IMR-90 (cell line): ENCODE measurements around the gene SKA2. TPM values are rescaled to one million over a fixed set of nuclear protein-coding genes. Genes with fewer than 3 reads are reported as not detected.

ENCODE experiments used
- ATAC-seq: fragments of 200-7000 bp; cut with Tn5 transposase; 2 replicates; pipeline ENCODE4 v1.9.1; 2020; ENCODE audit warnings: low read depth, mild to moderate bottlenecking, moderate library complexity
- BruUV-seq: library from RNA; stranded (reverse); fragments of 400-500 nt; replicated peaks from 2 replicates; lab custom pipeline; 2021; lab: Mats Ljungman, UMichigan
- CTCF ChIA-PET: fragments of 300-600 bp; formaldehyde crosslinking; extraction: SDS; loops from one replicate; lab custom pipeline; 2021; ENCODE audit warnings: antibody characterized with exemption; lab: Yijun Ruan, JAX
- POLR2A ChIA-PET: fragments of 300-600 bp; sonication (Branson Sonifier 250); formaldehyde crosslinking; loops from one replicate; lab custom pipeline; 2022; ENCODE audit warnings: antibody characterized with exemption; ENCODE audit not compliant: unreplicated experiment; lab: Charles Lee
- DNase-seq: peaks from one replicate; pipeline ENCODE4 v3.0.0; 2013
- H2AFZ ChIP-seq: replicated peaks from 2 replicates; pipeline ENCODE3; 2013; ENCODE audit warnings: low read length, mild to moderate bottlenecking; ENCODE audit not compliant: poor library complexity
- H2AK5ac ChIP-seq: 2 replicates; pipeline ENCODE4 v1.6.1; 2013; ENCODE audit warnings: low read depth, low read length, inconsistent platforms
- H2AK9ac ChIP-seq: replicated peaks from 2 replicates; pipeline ENCODE3; 2013; ENCODE audit warnings: mild to moderate bottlenecking, low read depth, low read length, moderate library complexity; ENCODE audit not compliant: poor library complexity
- H2BK120ac ChIP-seq: 2 replicates; pipeline ENCODE4 v1.6.1; 2013; ENCODE audit warnings: low read depth, low read length, inconsistent platforms
- H2BK15ac ChIP-seq: 3 replicates; pipeline ENCODE4 v1.6.1; 2013; ENCODE audit warnings: low read depth, low read length, inconsistent platforms
- H2BK20ac ChIP-seq: 2 replicates; pipeline ENCODE4 v1.6.1; 2013; ENCODE audit warnings: low read depth, mild to moderate bottlenecking, inconsistent platforms, low read length, moderate library complexity
- H2BK5ac ChIP-seq: 2 replicates; pipeline ENCODE4 v1.6.1; 2013; ENCODE audit warnings: mild to moderate bottlenecking, low read depth, low read length, inconsistent platforms; ENCODE audit not compliant: poor library complexity, severe bottlenecking
- H3K14ac ChIP-seq: replicated peaks from 2 replicates; pipeline ENCODE4 v1.6.1; 2013; ENCODE audit warnings: low read depth, low read length, inconsistent platforms
- H3K18ac ChIP-seq: 2 replicates; pipeline ENCODE4 v1.6.1; 2013; ENCODE audit warnings: low read depth, low read length, control low read depth
- H3K23ac ChIP-seq: 2 replicates; pipeline ENCODE4 v1.6.1; 2013; ENCODE audit warnings: low read depth, low read length, inconsistent platforms
- H3K27ac ChIP-seq: 2 replicates; pipeline ENCODE4 v1.5.1; 2013; ENCODE audit warnings: mild to moderate bottlenecking, control low read depth, low read length; ENCODE audit not compliant: insufficient read depth
- H3K27me3 ChIP-seq: 2 replicates; pipeline ENCODE4 v1.6.1; 2013; ENCODE audit warnings: low read length; ENCODE audit not compliant: control insufficient read depth, insufficient read depth
- H3K36me3 ChIP-seq: 2 replicates; pipeline ENCODE4 v1.6.1; 2013; ENCODE audit warnings: low read length, mixed read lengths; ENCODE audit not compliant: control insufficient read depth, insufficient read depth
- H3K4ac ChIP-seq: 2 replicates; pipeline ENCODE4 v1.6.1; 2013; ENCODE audit warnings: low read depth, low read length, inconsistent platforms
- H3K4me1 ChIP-seq: 2 replicates; pipeline ENCODE4 v1.6.1; 2013; ENCODE audit warnings: low read length, mixed read lengths; ENCODE audit not compliant: control insufficient read depth, insufficient read depth
- H3K4me2 ChIP-seq: 2 replicates; pipeline ENCODE4 v1.6.1; 2013; ENCODE audit warnings: low read depth, mild to moderate bottlenecking, control low read depth, low read length, moderate library complexity
- H3K4me3 ChIP-seq: 2 replicates; pipeline ENCODE4 v1.5.1; 2013; ENCODE audit warnings: low read depth, mild to moderate bottlenecking, control low read depth, low read length, moderate library complexity; ENCODE audit not compliant: insufficient read depth
- H3K56ac ChIP-seq: 2 replicates; pipeline ENCODE4 v1.6.1; 2013; ENCODE audit warnings: low read length, inconsistent platforms; ENCODE audit not compliant: insufficient read depth; ENCODE audit errors: extremely low read depth
- H3K79me1 ChIP-seq, 2 experiments: 2 replicates each; pipeline ENCODE4 v1.6.1; 2013; ENCODE audit warnings: low read length in 2 of 2, inconsistent platforms in 1 of 2, low read depth in 1 of 2
- H3K9ac ChIP-seq: 2 replicates; pipeline ENCODE4 v1.6.1; 2013; ENCODE audit warnings: low read depth, low read length, control low read depth
- H3K9me1 ChIP-seq: 2 replicates; pipeline ENCODE4 v1.6.1; 2013; ENCODE audit warnings: low read length, inconsistent platforms; ENCODE audit not compliant: insufficient read depth
- H3K9me3 ChIP-seq: 2 replicates; pipeline ENCODE4 v1.6.1; 2013; ENCODE audit warnings: low read length; ENCODE audit not compliant: control insufficient read depth, insufficient read depth
- H4K20me1 ChIP-seq: 2 replicates; pipeline ENCODE4 v1.6.1; 2013; ENCODE audit warnings: low read length, inconsistent platforms; ENCODE audit not compliant: insufficient read depth
- H4K5ac ChIP-seq: 2 replicates; pipeline ENCODE4 v1.6.1; 2013; ENCODE audit warnings: mild to moderate bottlenecking, low read depth, low read length, control low read depth
- H4K8ac ChIP-seq, 2 experiments: 2 replicates each; pipeline ENCODE4 v1.6.1; 2013; ENCODE audit warnings: low read depth in 2 of 2, low read length in 2 of 2, control low read depth in 1 of 2, inconsistent platforms in 1 of 2
- H4K91ac ChIP-seq: 2 replicates; pipeline ENCODE4 v1.6.1; 2013; ENCODE audit warnings: low read depth, low read length, inconsistent platforms; ENCODE audit not compliant: insufficient read depth
- MXI1 ChIP-seq: IDR thresholded peaks from 2 replicates; pipeline ENCODE4 v1.6.1; 2012; ENCODE audit warnings: low read depth, mild to moderate bottlenecking, low read length, moderate library complexity, borderline replicate concordance
- NFE2L2 ChIP-seq: fragments of 150-350 bp; IDR thresholded peaks from 2 replicates; pipeline ENCODE4 v1.6.1; 2016; ENCODE audit warnings: low read depth, mild to moderate bottlenecking, low read length
- whole genome bisulfite sequencing, 2 experiments: methylation state at CpG; one replicate each; pipeline versions ENCODE4 v1.1.5 to v1.1.7; 2013; ENCODE audit warnings: missing lambda C conversion rate in 2 of 2; ENCODE audit not compliant: insufficient read length in 1 of 2; ENCODE audit errors: extremely low coverage in 2 of 2; 5-methylcytosine and 5-hydroxymethylcytosine counted together
- dilution Hi-C: fragments of 300-500 bp; cut with HindIII; formaldehyde crosslinking; loops from one replicate; pipeline ENCODE4 v1.14.3; 2018; ENCODE audit warnings: low sequenced_read_pairs; ENCODE audit not compliant: unreplicated experiment
- in situ Hi-C: fragments of 300-500 bp; cut with MboI; formaldehyde crosslinking; loops from 3 replicates; pipeline ENCODE4 v1.14.3; 2019; ENCODE audit warnings: low sequenced_read_pairs, inconsistent platforms, mixed read lengths
- intact Hi-C: fragments of 100-400 bp; cut with micrococcal nuclease; formaldehyde crosslinking; loops from 2 replicates; pipeline ENCODE4 v1.10.0; 2022
- polyA plus RNA-seq, 3 experiments: library from polyadenylated mRNA; depleted of rRNA; stranded (reverse); fragments of >200 nt; gene quantifications; 2 replicates each; pipeline ENCODE4 v1.2.3, GENCODE V29; 2012; ENCODE audit warnings: low replicate concordance in 1 of 3
- total RNA-seq: library from RNA; depleted of rRNA; stranded (reverse); fragments of >200 nt; gene quantifications from 2 replicates; pipeline ENCODE4 v1.2.3, GENCODE V29; 2012

The SKA2 gene
- total and polyA plus RNA-seq, 2 of the 4 experiments (the other 2 are of a cell fraction) = 30.4 to 38.7 TPM

- Histone ChIP-seq H3K27me3 (no peaks in the 10 kb centered on the region), H3K79me1 (peaks cover 4 to 28% of the 10 kb centered on the region in 2 experiments; a peak in 3 of 4 replicates), H2AK5ac (peak within 1 kb of the TSS; percentile 96), H3K9me1 (peaks cover 1% of the 10 kb centered on the region; the same call in 1 of the 2 replicates), H2AFZ (peak within 1 kb of the TSS; percentile 94), H3K4ac (peak within 1 kb of the TSS; percentile 96), H3K4me1 (0 out of 2 replicates have a peak, but pooled peaks cover 1% of the 10 kb centered on the region), H2BK15ac (peak within 1 kb of the TSS; percentile 95; the same call in 2 of the 3 replicates), H3K36me3 (no peaks in the 10 kb centered on the region), H3K23ac (peak within 1 kb of the TSS; percentile 100), H3K4me2 (peak within 1 kb of the TSS; percentile 71), H3K18ac (peak within 1 kb of the TSS; percentile 59), H3K27ac (peak within 1 kb of the TSS; percentile 89), H2BK20ac (peak within 1 kb of the TSS; percentile 73; the same call in 1 of the 2 replicates), H2AK9ac (peak within 1 kb of the TSS; percentile 99), H4K5ac (peak within 1 kb of the TSS; percentile 65), H3K14ac (peak within 1 kb of the TSS; percentile 93), H4K91ac (peak within 1 kb of the TSS; percentile 98), H4K8ac (peak within 1 kb of the TSS; percentile 85 to 99), H3K4me3 (peak within 1 kb of the TSS; percentile 73), H4K20me1 (no peaks in the 10 kb centered on the region; the same call in 1 of the 2 replicates), H2BK5ac (peak within 1 kb of the TSS; percentile 95), H3K9ac (peak within 1 kb of the TSS; percentile 92), H3K9me3 (no peaks in the 10 kb centered on the region), H3K56ac (peak within 1 kb of the TSS; percentile 99), H2BK120ac (peak within 1 kb of the TSS; percentile 73)
- peak; percentile 97 for TF ChIP-seq MXI1
- no peak for TF ChIP-seq NFE2L2
- DNase-seq = peak; percentile 100
- in situ Hi-C loops = no loop called here
- dilution Hi-C loops = no loop called here
- peak; percentile 85 for ATAC-seq
- WGBS, 2 experiments = 0% methylated on average over 3 of the region's 25 CpGs; no CpG with 5 or more reads in 1 of the 2 experiments
- ChIA-PET CTCF (interaction anchor here (0.5 to 1.1 kb wide), 3 partner anchors 16 to 378 kb away, joined by 4 to 9 read pairs (median 5); no protein-coding TSS in a partner anchor), POLR2A (interaction anchor here (0.6 kb wide), 1 partner anchor 19 kb away, joined by 7 read pairs; no protein-coding TSS in a partner anchor)
- intact Hi-C loops = loop anchor here (1.0 to 10.0 kb wide), 2 partner anchors 49 to 521 kb away; partner anchors contain the start of gene TRIM37
- TSS peak; percentile 86 for BruUV-seq
These were observed 622 bp upstream of the SKA2 start, which contains the start of gene PRR11 for GRCh38 chr17:59155439-59156177. Gene PRR11, plus strand, starts transcription at chr17:59155746. Its CDS starts 14,007 bp downstream, at chr17:59169753.
